NOMO-1 treated with dmso at 0.1 percent for 144 hours (cell line): ENCODE measurements around the gene DPM2.

ENCODE experiments used
- DNase-seq: peaks from one replicate; lab custom pipeline; 2025; ENCODE audit not compliant: unreplicated experiment; lab: John Stamatoyannopoulos, UW

Gene DPM2

DNA sequence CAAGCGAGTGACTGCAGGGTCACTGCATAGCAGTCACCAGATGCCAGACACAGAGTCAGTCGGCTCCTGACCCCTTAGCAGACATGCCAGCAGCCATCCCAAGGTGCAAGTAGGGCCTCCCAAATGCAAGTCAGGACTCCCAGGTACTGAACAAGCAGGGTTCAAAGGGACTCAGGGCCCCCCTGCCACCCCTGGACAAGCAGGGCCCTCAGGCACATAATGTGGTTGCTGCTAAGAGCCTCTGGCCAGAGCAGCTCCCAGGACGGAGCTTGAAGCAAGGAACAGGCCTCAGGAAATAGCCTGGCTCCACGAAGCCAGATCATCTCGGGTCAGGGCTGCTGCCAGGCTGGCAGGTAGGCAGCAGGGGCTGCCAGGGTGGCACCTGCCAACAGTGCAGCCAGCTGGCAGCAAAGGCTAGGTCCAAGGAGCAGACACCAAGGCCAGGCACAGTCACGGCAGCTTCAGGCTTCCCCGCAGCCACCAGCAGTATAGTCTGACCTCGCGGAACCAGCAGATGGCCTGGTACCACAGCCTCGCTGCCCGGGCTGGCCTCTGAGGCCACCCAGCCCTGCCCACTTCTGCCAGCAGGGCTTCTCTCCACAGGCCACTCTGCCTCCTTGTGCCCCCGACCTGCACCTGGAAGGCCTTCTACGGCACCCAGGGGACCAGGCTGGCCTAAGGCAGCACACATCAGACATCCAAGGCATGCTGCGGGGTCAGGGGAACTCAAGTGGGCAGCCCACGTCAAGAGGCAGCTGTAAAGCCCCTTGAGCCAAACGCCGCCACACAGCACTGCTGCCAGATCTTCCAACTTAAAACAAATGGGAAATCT is 35.7 kb upstream of the DPM2 start:
- DNase-seq: no peak

DNA sequence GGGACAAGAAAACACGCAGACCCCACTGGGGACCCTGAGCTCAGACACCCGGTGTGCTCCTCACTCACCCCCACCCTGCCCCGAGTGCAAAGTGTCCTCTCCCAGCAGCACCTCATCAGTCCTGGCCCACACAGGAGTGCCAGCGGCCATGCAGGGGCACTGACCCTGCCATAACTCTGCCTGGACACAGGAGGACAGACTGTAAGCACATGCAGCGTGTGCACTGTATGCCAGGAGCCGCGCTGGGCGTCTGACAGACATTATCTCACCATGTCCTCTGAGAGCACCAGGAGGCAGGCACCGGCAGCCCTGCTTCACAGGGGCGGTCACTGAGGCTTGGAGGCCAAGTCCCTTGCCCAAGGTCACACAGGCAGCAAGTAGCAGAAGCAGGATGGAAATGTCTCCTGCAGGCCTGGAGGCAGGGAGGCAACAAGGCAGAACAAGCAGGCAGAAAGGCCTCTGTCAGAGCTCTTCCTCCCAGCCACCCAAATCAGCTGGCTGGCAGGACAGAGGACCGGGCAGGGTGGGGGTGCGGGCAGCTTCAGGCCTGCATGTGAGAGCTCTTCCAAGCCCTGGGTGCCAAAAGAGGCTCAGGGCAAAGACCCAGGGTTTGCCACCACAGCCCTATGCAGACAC is 34.7 kb upstream of the DPM2 start:
- DNase-seq: no peak

DNA sequence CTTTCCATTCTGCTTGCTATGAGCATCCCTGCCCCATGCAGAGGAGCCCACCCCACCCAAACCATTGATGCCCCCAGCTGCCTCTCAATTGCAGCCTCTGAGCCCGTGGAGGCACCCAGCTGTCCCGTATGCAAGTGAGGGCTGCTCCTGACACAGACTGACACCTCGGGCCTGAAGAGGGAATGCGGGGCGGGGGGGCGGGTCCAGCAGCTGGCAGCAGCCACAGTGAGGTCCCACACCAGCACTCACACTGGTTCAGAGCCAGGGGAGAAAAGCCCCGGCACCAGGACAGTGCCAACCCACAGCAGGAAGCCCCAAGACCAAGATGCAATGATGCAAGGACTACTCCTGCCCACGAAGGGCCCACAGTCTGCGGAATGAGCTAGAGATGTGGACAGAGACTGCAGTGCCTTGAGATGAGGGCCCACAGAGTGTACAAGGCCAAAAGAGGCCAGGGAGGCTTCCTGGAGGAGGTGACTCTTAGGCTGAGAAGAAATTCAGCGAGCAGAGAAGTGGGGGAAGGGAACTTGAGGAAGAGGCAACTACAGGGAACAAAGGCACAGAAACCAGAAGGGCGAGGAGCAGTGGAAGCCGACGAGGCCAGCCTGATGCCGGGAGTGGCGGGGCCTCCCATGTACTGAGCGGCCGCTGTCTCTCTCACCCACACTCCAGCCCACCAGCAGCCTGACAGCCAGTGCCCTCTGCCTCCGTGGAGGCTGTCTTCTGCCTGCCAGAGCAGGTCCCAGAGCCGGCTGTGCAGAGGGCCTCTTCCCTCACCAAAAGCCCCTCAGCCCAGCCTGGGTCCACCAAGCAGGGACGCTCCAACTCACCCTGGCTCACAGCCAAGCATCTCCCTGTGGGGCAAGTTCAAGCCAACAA is 33.9 kb upstream of the DPM2 start:
- no peak for DNase-seq

DNA sequence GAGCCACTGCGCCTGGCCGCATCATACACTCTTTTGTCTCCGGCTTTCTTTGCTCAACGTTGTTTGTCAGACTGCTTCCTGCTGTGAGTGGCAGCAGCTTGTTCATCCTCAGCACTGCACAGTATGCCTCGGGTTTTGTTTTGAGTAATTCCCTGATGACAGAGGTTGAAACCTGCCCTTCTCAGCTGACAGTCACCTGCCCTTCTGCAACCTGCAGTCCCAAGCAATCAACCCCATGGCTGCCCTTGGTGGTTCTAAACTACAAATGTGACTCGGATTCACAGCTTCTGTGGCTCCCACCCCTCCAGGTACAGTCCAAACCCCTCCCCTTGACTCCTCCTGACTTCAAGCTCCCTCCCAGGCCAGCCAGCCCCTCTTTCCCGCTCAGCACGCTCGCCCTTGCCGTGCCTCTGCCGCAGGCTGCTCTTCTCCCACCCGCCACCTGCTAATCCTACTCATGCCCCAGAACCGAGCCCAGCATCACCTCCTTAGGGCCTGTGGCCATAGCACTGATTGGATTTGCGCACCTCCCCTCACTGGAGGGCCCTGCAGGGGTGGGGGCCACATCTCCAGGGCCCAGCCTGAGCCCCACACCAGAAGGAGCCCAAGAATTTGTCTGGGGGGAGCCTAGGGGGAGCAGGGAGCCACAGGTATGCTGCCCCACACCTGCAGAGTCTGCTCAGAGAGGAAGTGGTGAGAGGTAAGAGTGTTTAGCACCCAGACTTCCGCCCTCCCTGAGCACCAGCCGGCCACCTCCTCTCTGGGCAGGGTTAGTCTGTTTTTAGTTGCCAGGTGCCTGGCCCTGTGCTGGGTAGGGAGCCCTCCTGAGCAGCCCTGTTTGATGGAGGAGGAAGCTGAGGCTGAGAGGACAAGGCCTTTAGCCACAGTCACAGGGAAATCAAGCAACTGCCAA is 33.0 kb upstream of the DPM2 start:
- no peak for DNase-seq

DNA sequence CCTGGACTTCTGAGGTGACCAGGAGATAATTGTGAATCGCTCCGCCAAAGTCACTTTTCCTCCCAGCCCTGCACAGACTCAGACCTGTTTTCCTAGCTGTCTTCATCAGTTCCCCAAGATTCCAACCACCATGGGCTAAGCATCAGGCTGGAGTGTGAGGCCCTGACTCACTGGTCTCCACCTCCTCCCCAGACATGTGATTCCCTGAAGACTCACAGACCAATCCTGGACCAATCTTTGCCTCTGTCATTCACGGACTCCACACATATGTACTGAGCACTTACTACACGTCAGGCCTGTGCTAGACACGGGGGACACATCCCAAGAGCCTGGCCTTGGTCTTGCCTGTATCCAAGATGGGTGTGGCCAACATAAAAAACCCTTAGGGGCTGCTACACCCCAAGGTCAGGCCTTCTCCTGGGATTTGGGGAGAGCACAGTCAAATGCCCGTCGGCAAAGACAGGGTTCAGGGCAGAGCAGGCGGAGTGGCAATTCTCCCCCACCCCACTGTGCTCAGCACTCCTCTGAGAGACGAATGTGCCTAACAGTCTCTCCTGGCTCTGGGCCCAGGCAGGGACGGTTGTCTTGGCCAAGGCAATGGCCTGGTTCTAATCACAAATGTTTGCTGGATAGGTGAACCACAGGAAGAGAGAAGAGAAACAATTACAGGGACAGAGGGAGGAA is 31.2 kb upstream of the DPM2 start:
- DNase-seq: no peak

DNA sequence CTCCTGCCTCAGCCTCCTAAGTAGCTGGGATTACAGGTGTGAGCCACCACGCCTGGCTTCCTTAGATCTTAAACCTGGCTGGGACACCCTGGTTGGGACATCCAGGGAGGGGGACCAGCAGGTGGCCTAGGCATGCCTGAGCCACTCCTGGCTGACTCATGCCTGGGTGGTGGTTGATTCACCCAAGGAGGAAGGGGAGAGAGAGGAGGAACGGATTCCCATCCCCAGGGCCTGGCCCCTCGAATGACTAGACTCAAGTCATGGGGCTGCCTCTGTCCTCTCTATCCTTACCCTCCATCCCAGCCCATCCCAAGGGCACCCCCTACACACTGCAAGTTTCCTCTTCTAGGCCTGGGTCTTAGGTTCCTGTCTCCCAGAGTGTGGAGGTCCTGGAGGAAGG is 30.4 kb upstream of the DPM2 start:
- no peak for DNase-seq

DNA sequence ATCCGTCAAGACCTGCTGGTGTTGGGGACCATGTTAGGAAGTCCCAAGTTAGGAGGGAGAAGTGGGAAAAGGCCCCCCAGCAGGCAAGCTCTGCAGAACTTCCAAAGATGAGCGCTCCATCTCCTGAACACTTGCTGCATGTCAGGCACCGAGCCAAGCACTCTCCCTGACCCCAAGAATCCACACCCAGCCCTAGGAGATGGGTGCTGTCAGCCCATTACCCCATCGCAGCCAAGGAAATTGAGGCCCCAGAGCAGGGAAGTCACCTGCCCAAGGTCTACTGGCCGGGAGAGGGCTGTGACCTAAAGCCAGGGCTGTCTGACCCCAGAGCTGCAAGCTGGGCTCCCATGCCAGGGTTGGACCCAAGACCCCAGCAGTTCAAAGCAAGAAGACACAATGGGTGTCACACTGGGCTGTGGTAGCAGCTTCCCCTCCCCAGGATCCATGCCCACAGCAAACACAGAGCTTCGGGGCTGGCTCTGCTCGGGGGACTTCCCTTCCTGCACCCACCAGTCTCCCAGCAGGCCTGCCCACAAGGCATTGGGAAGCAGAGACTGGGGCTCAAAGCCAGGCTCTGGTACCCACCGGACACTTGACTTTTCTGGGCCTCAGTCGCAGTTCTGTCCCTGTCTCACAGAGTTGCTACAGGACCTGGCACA is 29.6 kb upstream of the DPM2 start:
- no peak for DNase-seq

DNA sequence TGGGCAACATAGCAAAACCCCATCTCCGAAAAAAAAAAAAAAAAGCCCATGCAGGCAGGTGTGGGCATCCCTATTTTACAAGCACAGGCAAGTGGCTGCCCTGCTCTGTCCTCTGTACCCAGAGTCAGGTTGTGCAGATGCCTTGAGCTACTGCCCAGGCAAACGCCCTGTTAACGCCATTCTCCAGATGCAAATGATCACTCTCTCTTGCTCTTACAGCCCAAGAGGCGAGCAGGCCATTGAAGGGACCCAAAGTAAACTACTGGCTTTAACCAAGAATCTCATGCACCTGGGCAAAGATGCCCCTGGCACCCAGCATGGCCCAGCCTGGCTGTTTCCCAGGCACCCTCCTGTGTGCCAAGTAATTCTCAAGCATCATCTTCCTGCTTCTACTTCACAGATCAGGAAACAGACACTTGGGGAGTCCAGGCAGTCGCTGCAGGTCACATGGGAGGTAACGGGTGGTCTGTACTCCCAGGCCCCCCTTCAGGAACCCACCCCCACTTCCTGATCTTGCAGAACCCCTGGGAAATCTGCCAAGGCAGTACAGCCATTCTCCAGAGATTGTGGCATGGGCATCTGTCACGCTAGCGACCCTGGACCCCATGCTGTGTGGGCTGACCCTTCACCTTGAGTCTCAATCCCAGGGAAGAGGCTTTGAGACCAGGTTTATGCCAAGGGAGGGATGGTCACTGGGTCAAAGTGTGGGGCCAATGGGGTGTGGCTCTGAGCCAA is 28.9 kb upstream of the DPM2 start:
- DNase-seq: no peak

DNA sequence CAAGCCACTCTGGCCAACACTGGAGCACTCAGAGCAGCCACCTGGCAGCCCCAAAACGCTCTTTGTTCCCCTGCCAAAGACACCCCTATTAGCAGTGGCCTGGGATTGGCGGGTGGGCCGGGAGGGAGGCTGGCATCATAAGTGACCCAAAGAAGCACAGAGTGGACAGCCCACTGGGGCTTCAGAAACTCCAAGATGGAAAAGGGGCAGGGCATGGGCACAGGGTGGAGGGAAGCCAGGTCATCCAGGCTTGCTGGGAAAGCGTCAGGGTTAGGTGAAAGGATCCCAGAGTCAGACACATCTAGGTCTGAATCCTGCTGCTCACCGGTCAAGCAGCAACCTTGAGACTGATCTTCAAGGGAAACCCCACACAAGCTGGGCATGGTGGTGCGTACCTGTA is 28.3 kb upstream of the DPM2 start:
- DNase-seq: no peak

DNA sequence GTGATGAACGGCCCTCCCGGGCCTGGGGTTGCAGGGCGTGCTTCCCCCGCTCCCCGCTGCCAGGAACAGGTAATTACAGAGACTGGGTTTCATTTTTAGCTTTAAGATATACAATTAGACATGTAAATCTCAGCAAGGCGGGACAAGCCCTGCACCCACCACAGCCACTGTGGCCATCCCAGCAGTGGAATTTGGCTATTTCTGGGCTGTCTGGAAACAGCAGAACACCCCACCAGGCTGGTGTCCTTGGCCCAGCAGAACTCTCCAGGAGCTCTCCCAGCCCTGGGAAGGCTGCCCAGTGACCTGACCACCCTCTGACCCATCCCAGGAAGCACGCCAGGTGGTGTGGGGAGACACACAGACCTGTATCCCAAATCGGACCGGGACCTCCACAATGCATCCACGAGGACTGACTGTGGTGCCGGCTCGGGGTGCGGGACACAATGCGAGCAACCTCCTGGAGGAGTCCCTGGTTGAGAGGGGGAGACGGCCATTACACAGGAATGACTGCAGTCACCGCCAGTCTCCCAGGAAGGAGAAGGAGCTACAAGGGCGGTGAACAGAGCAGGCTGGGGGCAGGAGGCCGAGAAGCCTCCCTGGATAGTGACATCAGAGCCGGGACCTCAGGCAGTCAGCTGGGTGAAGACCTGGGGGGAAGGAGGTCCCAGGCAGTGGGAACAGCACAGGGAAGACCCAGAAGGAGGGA is 25.9 kb upstream of the DPM2 start:
- DNase-seq: no peak

DNA sequence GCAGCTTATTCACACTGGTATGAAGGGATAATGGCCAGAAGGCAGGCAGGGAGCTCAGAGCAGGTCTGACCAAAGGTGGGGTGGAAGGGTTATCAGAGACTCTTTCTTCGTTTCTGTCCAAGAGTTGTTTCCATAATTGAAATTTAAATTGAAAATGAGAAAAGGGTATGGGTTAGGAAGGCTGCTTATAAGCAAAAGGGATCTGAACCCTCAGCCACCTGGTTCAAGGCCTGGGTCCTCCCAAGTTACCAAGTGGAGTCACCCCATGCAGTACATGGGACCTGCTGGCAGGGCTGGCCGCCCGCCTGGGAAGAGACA is 25.3 kb upstream of the DPM2 start:
- DNase-seq: no peak

DNA sequence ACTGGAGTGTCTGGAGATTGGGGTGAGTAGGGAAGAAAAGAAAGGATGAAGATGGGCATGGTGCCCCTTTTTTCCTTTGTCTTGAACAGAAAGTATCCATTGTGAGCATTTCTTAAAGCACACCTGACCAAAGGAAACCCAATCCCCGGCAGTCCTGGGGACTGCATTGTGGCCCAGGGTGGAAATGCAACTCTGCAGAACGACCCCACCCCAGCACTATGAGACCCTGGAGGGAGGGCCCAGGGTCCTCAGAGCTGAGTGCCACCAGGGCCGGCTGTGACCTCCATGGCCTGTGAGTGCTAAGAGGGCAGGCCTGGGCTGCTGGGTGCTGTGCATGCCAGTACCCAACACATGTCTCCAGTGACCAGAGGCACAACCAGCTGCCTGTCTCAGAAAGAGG is 24.6 kb upstream of the DPM2 start:
- DNase-seq: no peak

DNA sequence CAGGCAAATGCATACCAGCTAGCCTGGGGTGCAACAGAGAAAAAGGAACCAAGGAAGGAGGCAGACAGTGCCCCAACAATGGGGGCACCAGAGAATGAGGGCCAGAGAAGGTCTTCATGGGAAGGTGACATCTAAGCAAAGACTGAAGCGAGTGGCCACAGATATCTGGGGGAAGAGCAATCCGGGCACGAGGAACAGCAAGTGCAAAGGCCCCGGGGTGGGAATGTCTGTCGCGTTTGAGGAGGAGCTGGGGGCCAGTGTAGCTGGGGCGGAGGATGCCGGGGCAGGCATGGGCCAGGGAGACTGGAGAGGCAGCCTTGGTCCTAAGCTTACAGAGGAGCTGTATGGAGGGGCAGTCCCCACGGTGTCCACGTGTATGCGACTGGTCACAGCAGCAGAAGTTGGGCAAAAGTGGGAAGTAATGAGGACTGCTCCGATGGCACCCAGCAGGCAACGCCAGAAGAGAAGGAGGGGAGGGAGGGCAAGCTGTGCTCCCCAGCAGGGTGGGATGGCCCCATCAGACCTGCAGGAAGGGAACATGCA is 24.0 kb upstream of the DPM2 start:
- no peak for DNase-seq

DNA sequence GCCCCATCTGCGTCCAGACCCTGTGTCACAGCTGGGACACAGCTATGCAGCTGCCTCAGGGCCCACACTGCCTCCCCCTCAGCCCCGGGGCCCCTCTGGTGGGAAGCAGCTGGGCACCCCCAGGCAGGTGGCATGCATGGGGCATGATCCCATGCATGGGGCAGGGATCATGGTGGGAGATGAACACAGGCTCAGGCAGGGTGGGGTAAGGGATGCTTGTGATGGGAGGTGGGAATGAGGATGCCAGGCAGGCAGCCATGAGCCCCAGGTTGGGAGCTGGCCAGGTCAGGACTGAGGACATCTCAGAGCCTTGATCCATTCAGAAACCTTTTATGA is 23.5 kb upstream of the DPM2 start:
- no peak for DNase-seq

DNA sequence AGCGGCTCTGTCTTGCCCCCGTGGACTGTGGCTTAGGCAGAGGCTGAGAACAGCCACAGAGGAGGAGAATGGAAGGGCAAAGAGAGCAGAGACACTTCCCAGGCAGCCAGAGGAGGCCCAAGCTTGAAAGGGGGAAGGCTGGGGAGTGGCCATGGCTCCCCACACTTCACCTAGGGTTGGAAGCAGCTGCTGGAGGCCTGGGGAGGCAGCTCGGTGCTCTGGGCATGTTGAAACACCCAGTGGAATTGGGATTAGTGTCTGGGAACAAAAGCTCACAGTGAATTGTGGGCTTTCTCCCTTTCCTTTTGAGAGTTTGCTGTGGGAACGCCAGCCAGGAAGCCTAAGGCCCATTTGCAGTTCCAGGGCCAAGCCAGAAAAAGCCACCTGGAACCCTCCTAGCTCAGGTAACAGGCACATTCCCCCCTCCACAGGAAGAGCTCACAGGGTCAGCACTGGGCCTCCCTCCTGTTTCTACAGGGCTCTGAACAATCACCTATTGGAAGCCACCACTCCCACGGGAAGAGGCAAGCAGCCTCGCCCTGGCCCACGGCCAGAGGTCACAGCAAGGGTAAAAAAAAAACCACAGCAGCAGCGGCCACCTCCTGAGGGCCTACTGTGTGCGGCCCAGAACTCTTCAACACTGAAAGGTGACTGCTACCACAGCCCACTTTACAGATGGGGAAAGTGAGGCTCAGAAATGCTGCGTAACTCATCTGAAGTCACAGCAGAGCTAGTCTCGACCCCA is 22.9 kb upstream of the DPM2 start:
- DNase-seq: no peak

DNA sequence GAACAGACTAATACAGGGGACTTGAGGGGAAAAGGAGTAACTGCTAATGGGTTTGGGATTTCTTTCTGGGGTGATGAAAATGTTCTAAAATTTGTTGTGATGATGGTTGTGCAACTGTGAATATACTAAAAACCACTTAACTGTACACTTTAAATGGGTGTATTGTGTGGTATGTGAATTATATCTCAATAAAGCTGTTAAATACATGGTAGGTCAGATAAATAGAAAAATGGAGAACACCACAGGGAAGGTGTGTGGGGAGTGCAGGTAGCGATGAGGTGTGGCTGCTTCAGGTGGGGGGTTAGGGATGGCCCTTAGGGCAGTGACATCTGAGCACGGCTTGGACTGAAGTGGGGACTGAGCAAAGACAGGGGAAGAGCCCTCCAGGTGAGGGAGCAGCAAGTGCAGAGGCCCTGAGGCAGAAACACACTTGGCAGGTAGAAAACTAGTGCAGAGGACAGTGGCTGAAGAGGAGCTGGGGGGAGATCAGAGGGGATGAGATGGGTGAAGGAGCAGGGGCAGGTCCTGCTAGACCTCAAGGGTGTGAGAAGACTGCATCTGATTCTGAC is 22.3 kb upstream of the DPM2 start:
- DNase-seq: no peak

DNA sequence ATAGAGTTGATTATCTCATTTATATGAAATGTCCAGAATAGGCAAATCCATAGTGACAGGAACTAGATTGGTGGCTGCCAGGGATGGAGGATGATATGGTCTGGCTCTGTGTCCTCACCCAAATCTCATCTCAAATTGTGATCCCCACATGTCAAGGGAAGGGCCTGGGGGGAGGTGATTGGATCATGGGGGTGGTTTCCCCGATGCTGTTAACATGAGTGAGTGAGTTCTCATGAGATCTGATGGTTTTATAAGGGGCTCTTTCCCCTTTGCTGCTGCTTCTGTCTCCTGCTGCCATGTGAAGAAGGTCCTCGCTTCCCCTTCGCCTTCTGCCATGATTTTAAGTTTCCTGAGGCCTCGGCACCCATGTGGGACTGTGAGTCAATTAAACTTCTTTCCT is 21.7 kb upstream of the DPM2 start:
- no peak for DNase-seq
